Cerebellar nuclear complex (tissue), 1 donor: ENCODE results near the gene BTBD16.

Experiments
- DNase-seq, 2 experiments: peaks; one replicate each; lab custom pipeline; 2025; lab: John Stamatoyannopoulos, UW

Gene BTBD16

DNA sequence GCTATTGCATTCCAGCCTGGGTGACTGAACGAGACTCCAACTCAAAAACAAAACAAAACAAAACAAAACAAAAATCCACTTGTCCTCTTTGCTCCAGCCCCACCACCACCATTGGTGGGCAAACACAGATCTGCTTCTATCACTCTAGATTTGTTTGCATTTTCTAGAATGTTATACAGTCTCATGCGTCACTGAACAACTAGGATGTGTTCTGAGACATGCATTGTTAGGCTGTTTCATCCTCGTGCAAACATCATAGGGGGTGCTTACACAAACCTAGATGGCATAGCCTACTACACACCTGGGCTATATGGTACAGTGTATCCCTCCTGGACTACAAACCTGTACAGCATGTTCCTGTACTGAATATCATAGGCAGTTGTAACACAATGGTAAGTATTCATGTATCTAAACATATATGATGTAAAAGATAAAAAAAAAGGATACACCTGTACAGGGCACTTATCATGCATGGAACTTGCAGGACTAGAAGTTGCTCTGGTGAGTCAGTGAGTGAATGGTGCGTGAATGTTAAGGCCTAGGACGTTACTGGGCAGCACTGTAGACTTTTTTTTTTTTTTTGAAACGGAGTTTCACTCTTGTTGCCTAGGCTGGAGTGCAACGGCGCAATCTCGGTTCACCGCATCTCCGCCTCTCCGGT is 45.3 kb downstream of the BTBD16 start:
- DNase-seq, result no peak

DNA sequence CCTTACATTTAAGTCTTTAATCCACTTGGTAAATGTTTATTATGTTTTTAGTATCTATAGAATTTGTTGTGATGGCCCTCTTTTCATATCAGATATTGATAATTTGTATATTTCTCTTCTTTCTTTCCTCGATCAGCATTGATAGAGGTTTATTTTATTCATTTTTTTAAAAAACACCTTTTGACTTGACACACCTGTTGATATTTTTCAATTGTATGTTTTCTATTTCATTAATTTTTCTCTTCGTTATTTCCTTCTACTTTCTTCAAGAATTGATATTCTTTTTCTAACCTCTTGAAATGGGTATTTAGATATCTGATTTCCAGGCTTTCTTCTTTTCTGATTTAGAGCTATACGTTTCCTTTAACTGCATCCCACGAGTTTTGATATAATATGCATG is 50.9 kb downstream of the BTBD16 start:
- no peak for DNase-seq

DNA sequence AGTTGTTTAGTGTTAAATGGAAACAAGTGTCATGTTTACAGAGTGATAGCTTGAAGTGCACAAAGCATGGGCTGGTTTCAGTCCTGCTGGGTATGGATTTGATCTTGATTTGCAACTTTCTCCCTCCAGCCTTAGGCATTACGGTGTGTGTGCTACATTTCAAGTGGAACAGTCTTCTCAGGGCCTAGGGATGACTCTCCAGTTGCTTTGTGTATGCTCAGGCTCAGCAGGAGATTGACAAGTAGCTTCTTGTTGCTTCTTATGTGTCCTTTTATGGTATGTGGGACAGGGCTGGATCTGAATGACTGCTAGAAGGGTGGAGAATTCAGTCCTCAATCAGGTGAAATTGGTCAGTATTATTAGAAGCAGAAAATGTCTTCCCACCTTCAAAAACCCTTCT is 52.1 kb downstream of the BTBD16 start:
- no peak for DNase-seq

DNA sequence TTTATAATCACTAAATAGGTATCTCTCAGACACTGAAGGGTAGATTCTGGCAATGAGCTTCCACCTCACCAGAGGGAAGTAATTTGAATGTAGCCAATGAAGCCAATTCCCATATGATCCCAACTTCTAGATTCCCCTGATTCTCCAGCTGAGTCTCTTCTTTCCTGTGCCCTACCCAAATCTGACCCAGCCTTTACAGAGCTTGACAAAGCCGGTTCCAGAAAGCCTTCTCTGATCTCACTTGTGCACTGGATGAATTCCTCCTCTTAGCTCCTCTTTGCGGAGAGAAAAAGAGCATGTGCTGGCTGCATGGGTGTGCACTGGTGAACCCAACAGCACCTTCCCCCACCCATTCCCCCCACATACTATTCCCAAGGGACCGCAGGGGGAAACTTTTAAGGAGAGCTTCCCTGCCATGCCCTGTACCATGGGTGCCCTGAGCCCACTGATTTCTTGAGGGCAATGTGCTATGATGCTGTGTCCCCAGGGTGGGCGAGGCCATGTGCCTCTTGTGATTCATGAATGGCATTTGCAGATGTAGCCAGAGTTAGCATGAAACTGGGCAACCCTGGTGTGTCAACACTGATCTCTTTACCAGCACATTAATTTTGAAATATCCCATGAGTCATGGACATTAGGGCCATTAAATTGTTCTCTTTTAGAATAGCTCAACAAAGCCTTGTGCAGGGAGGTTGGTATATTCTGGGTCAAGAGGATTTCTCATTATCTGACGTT is 53.0 kb downstream of the BTBD16 start:
- no peak for DNase-seq

DNA sequence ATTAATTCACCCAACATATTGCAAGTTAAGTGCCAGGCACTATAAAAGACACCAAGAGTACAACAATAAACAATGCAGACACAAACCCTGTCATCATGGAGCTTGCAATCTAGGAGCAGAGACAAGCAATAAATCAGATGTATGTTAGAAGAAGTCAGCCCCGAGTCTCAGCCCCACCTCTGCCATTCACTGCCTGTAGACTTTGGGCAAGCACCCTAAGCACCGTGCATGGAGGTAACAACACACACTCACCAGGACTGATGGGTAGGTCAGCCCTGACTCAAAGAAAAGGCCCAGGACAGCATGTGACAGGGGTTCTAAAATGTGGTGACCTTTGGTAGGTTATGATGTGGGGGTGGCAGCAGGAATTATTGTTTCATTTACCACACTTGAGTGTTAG is 54.1 kb downstream of the BTBD16 start:
- DNase-seq, result no peak

DNA sequence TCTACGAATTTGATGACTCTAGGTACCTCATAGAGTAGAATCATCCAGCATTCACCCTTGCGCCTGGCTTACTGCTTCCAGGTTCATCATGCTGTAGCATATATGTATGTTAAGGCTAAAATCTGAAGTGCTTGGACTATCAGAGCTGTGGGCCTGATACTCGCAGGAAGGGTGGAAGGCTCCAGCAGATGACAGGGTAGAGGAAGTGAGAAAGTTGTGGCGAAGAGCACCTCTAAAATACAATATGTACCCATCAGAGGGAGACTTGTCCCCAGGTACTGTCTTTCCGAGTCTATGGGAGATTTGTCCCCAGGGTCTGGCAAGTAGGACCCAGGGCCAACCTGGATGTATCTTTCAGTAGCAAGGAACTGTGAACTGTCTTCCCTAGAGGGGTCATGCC is 55.3 kb downstream of the BTBD16 start:
- DNase-seq, result no peak

DNA sequence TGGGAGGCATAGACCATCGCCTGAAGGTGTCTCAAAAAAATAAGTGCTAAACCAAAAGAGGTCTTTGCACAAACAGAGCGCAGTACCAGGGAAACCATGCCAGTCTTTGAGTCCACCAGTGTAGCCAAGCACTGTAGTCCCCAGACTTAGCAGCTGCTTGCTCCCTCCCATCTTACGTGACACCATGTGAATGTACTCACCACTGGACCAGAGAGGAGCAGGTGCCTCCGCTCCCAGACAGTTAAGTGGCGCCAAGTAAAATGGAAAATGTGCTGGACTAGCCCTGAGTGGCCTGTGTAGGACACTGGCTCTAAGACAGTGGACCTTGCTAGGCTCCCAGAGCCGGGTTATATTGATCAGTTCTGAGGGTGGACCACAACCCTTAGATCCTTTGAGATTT is 55.7 kb downstream of the BTBD16 start:
- no peak for DNase-seq

DNA sequence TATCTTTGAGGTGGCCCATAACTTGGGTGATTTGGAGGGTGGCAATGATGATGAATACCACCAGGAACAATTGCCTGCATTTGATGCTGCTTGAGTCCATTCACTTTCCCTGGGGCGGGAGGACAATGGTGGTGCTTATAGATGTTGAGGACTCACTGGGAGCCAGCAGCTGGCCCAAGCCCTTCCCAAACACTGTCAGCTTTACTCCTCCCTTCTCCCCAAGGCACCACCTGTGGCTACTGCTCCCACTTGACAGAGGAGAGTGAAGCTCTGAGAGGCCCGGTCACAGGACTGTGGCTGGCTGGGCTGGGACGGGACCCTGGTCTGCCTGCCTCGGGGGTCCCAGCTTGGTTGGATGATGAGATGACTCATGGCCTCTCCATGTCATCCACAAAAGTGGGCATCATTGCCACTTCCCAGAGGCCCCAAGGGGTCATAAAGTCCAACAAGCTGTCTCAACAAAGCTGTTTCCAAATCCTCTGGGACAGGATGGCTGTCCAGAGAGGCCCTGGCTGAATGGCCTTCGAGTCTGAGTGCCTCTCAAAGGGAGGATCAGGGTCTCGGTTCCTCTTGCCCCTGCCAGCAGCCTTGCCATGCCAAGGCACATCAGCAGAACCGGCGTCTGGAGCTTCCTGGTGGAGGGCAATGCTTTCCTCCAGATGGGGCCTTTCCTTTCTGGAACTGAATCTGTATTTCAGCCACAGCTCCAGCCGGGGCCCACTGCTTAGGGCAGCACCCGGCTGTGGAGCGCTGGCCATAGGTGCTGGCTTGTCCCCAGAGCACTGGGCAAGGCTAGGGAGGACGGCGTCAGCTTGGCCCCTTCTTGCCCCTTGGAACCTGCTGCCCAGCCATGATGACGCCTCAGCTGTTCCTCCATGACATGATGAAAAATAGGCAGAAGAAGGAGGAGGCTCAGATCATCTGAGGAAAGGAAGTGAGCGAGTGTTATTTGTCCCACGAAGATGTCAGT is 56.4 kb downstream of the BTBD16 start:
- no peak for DNase-seq

DNA sequence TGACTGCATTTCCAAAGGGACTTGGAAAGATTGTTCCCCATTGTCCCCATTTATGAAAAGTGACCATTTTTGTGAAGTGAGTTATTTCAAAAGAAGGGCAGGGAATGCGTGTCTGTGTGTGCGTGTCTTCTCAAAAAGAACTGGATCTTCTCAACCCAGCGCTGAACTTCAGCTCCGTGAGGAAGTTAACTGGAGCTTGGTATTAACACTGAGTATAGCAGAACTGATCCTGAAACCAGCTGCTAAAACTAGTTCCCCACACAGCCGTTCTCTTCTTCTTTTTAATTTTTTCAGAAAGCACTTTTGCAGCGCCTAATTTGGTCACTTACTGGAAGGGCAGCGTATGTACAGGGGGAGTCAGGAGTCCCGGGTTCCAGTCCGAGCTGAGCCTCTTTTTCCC is 57.6 kb downstream of the BTBD16 start:
- no peak for DNase-seq

DNA sequence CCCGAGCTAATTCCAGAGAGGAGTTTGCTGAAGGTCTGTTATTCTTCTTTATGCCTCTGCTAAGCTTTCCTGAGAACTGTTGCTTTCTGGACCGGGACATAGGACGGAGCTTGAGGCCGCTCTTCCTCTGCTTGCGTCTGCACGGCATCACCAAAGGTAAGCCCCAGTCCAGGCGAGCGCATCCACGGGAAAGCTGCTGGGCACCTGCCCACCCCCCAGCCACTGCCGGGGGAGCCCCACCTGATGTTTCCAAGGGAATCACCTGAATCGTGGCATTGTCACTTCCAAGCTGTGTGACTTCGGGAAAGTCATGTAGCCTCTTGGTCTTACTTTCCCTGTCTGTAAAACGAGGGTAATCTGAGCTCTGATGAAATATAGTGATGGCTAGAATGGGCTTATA is 58.3 kb downstream of the BTBD16 start:
- no peak for DNase-seq

DNA sequence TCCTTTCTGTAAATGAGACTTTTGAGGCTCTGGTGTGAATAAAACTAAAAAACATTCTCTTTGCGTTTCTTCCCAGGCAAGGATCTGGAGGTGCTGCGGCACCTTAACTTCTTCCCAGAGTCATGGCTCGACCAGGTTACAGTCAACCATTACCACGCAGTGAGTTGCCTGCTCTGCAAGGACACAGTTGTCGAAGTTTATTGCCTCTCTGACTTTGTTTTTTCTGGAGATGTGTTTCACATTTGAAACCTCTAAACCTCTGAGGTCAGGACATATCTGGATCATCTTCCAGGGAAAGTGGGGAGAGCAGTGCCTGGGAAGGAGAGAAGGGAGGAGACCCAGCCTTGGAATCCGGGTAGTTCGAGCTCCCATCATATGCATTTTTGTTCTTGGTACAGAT is 60.0 kb downstream of the BTBD16 start:
- DNase-seq, result no peak

DNA sequence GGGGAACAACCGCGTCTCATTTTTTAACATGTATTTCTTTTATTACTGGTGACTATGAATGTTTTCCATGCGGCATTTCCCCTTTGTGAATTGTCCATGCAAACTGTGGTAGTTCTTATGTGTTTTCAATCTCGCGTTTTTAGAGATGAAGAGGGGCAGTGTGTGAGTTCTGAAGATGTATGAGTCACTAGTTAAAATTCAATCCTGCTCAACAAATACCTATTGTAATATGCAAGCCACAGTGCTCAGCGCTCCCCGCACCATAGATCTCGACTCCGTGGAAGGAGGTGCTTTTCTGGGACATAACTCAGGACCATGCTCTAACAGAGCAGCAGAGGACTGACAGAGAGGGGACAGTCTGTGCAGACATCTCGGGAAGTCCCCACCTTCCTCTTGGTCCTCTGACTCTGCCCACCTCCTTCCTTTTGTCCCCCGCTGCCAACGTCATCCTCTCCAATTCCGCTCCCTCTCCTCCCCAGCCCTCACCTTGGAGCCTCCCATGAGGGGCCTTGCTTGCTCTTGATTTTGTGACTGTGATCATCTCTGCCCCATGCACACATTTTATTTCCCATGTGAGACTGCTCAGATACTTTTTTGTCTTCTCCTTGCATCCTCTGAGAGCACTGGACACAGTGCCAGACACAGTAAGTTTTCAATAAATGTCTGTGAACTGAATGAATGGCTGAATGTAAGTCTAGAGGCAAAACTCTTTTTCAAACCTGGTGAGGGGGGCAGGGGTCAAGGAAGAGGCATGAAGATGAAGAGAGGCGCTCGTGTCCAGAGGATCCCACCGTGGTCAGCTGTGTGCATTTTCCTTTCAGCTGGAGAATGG is 60.7 kb downstream of the BTBD16 start:
- DNase-seq, result no peak

DNA sequence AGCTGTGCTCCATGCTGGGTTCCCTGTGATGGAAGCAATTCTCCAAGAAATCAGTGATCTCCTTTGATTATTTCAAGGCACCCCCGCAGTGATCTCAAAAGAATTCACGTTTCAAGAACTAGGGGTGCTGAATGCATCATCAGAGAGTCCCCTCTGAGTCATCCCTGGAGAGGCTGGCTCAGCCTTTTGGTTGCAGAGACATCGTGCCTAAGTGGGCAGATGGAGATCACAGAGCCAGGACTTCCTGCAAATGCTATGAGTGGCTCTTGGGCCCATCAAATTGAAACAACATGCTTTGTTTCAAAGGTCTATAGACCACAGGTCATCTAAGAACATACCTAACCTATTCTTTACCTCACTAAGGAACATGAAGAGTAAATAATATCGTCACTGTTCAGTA is 61.9 kb downstream of the BTBD16 start:
- no peak for DNase-seq

DNA sequence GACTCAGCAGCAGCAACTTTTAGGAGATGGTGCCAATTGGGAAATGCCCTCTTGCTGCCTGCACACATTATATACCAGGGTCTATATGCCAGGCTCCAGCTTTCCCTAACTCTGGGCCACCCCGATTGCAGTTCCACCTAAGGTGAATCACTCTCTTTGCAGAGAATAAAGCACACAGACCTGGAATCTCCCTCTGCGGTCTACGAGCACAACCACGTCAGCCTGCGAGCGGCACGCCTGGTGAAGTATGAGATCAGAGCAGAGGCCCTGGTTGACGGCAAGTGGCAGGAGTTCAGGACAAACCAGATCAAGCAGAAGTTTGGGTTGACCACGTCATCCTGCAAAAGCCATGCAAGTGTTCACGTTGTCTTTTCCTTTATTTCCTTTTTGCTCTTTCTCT is 65.2 kb downstream of the BTBD16 start:
- no peak for DNase-seq

DNA sequence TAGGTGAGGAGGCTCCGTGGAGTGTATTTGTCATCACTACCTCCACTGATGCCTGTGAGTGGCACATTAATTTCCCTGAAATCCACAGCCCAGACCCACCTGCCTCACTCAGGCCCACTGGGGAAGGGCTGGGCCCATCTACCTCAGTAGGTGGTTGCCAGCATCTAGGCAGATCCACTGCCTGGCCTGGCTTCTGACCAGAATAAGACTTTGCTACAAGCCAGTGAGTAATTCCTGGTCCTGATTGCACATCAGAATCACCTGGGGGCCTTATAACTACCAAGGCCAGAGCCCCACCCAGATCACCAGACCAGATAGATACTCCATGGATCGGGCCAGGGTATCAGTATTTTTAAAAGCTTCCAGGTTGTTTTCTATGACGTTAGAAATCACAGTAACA is 65.9 kb downstream of the BTBD16 start:
- DNase-seq, result no peak

DNA sequence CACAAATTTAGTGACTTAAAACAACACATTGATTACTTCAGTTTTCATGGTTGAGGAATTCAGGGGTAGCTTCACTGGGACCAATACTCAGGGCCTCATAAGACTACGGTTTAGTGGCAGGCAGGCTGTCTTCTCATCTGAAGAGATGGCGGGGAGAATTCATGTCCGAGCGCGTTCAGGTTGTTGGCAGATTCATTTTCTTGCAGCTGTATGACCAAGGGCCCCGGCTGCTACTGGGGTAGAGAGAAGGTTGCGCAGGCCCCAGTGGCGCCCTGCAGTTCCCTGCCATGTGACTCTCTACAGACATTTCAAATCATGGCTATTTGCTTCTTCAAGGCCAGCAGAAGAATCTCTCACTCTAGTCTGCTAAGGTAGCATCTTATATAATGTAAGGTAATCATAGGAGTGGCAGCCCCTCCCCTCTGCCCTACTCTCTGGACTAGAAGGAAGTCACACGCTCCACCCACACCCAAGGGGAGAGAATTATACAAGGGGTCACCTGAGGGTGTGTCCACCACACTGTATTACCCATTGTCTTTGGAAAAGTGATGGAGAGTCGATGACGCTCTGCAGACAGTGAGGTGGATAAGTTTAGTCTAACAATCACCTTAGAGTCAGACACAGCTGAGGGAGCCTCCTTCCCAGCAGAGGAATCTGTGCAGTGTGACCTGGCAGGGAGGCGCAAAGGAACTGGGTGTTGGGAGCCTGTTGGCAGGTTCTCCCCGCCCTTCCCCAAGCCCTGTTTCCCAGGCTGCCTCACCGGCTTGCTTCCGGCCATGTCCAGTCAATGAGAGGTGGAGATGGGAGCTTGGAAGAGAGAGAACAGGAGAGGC is 67.7 kb downstream of the BTBD16 start:
- no peak for DNase-seq

DNA sequence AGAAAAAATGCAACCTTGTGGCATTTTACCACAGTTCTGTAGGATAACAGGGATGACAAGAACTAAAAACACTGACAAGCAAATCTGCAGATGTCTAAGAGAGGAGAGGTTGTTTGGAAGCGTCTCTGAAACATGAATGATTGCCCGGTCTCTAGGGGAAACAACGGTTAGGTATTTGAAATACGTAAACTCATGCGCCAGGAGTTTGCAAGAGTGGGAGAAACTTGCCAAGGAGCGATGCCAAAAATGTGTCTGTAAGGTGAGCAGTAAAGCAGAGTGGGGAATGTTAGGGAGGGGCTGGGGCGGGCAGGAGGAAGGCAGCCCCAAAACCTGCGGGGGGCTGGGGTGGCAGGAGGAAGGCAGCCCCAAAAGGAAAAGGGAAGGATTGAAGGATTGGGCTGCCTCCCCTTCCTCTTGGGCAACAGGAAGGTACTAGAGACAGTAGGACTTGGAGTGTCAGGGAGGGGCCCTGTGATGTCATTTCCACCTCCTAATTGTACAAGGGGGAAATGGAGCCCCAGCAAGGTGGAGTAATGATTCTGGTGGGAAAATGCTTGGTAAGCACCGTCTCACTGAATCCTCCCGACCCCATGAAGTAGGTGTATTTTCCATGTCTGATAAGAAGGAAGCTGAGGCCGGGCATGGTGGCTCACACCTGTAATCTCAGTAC is 70.2 kb downstream of the BTBD16 start:
- DNase-seq, result no peak

DNA sequence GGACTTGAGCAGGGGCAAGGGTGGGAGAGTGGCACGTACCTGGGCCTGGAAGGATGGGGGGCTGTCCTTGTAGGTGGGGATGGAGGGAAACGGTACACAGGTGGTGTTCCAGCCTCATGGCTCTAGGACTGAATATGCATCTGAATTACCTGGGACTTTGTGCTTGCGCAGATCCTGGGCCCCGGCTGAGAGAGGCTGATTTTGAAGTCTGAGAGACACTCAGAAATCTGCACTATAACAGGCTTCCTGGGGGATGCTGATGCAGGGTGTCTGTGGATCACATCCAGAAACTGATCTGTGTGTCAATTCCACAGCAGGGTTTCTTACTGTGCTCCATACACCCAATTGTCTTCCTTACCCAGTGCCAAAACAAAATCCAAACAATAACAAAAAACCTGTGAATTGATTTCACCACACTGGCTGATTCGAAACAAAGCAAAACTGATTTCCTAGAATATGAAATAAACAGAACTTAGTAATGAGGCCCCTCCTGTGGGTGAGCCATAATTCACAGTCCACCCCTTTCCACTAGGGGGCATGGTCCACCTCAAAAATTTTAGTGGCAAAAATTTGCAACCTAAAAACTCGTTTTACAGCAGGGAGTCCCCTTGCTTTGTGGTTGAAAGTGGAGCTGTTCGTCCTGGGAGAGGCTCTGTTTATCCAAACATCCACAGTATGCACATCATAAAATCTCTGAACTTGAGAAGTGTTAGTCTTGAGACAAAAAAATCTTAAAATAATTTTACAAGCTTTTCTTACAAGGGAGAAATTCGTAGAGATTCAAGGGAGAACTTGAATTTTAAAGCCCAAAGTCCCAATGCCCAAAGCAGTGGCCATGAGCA is 71.4 kb downstream of the BTBD16 start:
- no peak for DNase-seq

DNA sequence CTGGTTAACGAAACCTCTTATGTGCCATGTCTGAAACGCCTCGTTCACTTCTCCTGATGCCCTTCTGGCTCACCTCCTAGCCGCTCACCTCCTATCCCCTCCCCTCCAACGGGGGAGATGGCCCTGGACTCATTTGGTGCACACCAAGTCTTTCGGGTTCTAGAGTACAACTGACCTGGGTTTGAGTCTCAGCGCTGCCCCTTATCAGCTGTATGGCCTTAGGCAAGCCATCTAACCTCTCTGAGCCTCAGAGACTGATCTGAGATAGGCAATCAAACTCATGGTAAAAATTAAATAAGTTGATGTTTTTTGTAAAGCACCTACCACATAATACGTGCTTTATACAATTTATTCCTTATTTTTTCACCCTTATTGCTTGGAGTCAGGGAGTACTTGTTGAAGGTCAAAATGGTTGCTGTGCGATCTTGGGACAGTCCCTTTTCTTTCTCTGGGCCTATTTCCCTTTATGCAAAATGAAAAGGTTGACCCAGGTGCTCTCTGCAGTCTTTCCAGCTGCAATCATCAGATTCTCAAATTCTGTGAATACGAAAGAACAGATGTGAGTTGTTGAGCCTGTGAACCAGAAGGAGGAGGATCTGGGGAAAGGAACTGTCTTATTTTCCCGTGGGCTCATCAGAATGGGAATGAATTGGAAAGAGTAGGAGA is 72.2 kb downstream of the BTBD16 start:
- no peak for DNase-seq
